Left ventricle myocardium superior (tissue), 1 donor: ENCODE measurements around the gene BRPF3. TPM values are rescaled to one million over a fixed set of nuclear protein-coding genes. Genes with fewer than 3 reads are reported as not detected.
"Not testable (repeated sequence)": the region's sequence is repeated elsewhere in the genome, so short reads cannot be mapped to it uniquely, and the experiment has no call there.

ENCODE experiments used
- ATAC-seq: fragments of 200-7000 bp; cut with Tn5 transposase; one replicate; pipeline ENCODE4 v1.9.1; 2020; ENCODE audit warnings: mild to moderate bottlenecking, moderate library complexity
- DNase-seq: peaks from one replicate; pipeline ENCODE4 v3.0.0-alpha.2; 2020
- intact Hi-C: fragments of 100-400 bp; cut with micrococcal nuclease; formaldehyde crosslinking; loops from one replicate; pipeline ENCODE4 v1.11.0; 2022
- total RNA-seq: library from RNA; stranded (reverse); fragmentation: NEBNext Ultra II Directional; extraction: Animal tissue kit (Norgen Biotek cat#: 25700); gene quantifications from one replicate; pipeline ENCODE4 v1.2.1, GENCODE V29; 2021
- donor health status: DM: no; HTN: yes; CAD: no; lungs with severe emphysema.

BRPF3 gene
- total RNA-seq, 1 donor from 2014 or later = 23.5 TPM

DNA sequence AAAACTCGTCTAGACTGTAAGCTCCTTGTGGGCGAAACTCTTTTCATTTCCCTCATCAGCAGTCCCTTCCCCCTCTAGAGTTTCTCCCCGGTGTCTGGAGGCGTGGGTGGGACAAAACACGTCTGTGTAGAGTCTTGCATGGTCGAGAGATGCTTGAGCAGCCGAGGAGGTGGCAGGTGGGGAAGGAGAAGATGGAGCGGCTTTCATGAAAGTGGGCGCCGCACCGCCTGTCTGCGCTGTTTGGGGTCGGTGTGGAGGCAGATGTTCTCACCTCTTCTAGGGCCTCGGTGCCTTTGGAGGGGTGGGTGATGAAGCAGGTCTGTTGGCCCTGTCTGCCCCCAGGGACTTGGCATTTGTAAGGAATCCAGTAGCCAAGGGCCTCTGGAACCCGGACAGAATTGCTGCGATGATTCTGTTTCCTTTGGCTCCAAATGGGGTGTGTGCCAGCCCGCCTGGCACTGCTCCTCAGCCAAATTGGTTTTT lies 1.2 kb downstream of the BRPF3 start:
- peak; percentile 29 for DNase-seq
- ATAC-seq = no peak
- intact Hi-C loops = no loop called here

DNA sequence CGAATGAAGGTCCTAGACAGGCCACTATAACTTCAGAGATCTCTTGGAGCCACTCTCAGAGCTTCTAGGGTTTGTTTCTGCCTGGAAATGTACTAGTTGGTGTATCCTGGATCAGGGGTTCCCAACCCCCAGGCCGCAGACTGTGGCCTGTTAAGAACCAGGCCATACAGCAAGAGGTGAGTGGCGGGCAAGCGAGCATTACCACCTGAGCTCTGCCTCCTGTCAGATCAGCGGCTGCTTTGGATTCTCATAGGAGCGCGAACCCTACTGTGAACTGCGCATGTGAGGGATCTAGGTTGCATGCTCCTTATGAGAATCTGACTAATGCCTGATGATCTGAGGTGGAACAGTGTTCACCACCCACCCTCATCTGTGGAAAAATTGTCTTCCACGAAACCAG lies 2.4 kb downstream of the BRPF3 start:
- ATAC-seq (no peak), DNase-seq (no peak)
- intact Hi-C loops = no loop called here

DNA sequence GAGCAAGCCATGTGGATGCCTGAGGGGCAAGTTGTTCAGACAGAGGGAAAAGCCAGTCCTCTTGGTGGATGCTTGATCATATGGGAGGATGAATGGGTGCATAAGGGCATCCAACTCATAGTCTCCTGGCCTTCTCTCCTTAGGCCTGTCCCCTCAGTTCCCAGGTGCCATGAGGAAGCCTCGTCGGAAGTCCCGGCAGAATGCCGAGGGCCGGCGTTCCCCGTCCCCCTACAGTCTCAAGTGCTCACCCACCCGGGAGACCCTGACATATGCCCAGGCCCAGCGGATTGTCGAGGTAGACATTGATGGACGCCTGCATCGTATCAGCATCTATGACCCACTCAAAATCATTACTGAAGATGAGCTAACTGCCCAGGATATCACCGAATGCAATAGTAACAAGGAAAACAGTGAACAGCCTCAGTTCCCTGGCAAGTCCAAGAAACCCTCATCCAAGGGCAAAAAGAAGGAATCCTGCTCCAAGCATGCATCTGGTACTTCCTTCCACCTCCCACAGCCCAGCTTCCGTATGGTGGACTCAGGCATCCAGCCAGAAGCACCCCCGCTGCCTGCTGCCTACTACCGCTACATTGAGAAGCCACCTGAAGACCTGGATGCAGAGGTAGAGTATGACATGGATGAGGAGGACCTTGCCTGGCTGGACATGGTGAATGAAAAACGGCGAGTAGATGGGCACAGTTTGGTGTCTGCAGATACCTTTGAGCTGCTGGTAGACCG lies 3.8 kb downstream of the BRPF3 start:
- DNase-seq (no peak), ATAC-seq (no peak)
- intact Hi-C loops = no loop called here

DNA sequence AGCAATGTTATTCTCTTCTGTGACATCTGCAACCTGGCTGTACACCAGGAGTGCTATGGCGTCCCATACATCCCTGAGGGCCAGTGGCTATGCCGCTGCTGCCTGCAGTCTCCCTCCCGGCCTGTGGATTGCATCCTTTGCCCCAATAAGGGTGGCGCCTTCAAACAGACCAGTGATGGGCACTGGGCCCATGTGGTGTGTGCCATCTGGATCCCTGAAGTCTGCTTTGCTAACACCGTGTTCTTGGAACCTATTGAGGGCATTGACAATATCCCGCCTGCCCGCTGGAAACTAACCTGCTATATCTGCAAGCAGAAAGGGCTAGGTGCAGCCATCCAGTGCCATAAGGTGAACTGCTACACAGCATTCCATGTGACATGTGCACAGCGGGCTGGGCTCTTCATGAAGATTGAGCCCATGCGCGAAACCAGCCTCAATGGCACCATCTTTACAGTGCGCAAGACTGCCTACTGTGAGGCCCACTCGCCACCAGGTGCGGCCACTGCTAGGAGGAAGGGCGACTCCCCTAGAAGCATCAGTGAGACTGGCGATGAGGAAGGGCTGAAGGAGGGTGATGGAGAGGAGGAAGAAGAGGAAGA lies 4.6 kb downstream of the BRPF3 start:
- no peak for DNase-seq
- ATAC-seq = no peak
- intact Hi-C loops = no loop called here

DNA sequence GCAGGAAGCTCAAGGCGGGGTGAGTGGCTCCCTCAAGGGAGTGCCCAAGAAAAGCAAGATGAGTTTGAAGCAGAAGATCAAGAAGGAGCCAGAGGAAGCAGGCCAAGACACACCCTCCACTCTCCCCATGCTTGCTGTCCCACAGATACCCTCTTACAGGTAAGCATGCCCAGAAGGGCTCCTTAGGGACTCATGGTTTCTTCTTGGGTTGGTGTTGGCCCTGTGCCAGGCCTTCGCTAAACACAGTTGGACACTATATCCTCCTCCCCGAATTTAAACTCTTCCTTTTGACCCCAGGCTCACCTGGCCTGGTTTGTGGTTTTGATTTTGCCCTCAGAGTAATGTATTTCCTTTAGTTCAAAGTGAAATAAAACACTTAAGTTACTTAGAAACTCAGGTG lies 5.1 kb downstream of the BRPF3 start:
- DNase-seq (no peak), ATAC-seq (no peak)
- intact Hi-C loops = no loop called here

DNA sequence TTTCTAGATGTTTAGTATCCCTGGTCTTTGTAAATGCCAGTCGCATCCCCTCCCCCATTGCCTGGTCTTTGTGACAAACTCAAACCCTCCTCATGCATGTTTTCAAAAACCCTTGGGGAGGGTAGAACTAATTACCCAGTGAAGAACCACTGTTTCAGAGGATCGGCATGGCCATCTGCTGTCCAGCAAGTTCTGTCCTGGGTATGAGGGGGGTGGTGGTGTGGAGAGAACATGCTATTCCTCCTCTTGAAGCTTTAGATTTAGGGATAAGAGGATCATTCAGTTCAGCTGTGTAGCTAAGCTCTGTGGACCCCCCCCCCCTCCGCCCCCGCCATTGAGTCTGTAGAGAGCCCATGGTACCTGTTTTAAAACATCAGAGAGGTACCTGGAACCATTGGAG lies 5.6 kb downstream of the BRPF3 start:
- intact Hi-C loops = no loop called here
- DNase-seq = no peak
- ATAC-seq = no peak

- DNase-seq (no peak), ATAC-seq (no peak)
- intact Hi-C loops = no loop called here
These were observed 7.7 kb downstream of the BRPF3 start for GRCh38 chr6:36204068-36204753.

GRCh38 chr6:36207155-36207554 lies 10.6 kb downstream of the BRPF3 start:
- DNase-seq = no peak
- intact Hi-C loops = no loop called here
- no peak for ATAC-seq

GRCh38 chr6:36209606-36210005 lies 13.1 kb downstream of the BRPF3 start:
- DNase-seq (no peak), ATAC-seq (no peak)
- intact Hi-C loops = no loop called here

DNA sequence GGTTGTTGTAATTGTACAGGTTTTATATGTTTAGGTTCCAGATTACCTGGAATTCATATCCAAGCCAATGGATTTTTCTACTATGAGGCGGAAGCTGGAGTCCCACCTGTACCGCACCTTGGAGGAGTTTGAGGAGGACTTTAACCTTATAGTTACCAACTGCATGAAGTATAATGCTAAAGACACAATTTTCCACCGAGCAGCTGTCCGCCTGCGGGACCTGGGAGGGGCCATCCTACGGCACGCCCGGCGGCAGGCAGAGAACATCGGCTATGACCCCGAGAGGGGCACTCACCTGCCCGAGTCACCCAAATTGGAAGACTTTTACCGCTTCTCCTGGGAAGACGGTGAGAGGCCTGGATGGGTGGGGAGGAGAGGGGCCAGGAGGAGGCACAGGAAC lies 13.6 kb downstream of the BRPF3 start:
- ATAC-seq (no peak), DNase-seq (no peak)
- intact Hi-C loops = no loop called here

DNA sequence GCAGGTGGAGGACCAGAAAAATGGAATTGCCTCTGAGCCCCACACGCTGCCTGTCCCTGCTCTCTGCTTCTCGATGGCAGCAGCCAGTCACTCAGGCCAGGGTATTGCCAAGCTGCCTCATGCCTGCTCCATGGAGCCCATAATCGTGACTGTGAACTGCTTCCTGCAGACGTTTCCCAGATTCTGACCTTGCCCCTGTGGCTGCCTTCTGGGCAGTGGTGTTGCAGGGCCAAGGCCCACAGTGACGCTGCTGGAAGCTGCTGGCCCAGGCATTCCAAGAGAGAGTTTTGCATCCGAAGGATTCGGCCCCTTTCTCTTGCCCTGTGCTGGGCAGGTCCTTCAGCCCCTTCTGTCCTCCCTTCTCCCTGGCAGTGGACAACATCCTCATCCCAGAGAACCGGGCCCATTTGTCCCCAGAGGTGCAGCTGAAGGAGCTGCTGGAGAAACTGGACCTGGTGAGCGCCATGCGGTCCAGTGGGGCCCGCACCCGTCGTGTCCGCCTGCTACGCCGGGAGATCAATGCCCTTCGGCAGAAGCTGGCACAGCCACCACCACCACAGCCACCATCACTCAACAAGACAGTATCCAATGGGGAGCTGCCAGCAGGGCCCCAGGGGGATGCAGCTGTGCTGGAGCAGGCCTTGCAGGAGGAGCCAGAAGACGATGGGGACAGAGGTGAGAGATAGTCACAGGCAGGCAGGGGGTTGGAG lies 14.5 kb downstream of the BRPF3 start:
- intact Hi-C loops = no loop called here
- ATAC-seq = no peak
- no peak for DNase-seq

DNA sequence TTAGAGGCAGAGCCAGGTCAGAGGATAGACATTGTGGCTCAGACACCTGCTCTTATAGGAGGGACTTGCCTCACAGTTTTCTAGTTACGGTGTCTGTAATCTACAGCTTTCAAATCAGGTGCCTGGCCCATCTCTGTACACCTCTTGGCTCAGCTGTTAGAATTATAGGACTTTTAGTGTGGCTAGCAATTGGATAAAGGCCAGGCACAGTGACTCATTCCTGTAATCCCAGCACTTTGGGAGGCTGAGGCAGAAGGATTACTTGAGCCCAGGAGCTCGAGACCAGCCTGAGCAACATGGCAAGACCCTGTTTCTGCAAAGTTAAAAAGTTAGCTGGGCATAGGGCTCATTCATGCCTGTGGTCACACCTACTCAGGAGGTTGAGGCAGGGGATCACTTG lies 20.0 kb downstream of the BRPF3 start:
- DNase-seq (no peak), ATAC-seq (no peak)
- intact Hi-C loops = no loop called here

GRCh38 chr6:36217188-36217587 lies 20.6 kb downstream of the BRPF3 start:
- intact Hi-C loops = no loop called here
- ATAC-seq (no peak), DNase-seq (no peak)

DNA sequence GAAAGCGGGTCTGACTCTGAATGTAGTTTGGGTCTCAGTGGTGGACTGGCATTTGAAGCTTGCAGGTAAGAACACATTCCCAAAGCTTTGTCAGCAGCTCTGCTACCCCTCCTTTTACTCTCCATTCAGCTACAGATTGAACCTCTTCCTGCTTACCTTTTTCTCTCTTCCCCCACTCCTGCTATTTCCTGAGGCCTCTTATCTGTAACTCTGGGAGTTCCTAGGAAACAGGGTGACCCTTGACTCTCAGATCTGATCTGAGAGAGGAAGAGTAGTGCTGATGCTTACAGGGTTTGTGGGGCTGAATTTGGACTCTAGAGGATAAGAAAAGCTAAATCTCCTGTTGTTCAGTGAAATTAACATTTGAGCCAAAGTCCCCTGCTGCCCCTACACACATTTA lies 21.4 kb downstream of the BRPF3 start:
- intact Hi-C loops = no loop called here
- DNase-seq (no peak), ATAC-seq (no peak)

- ATAC-seq, DNase-seq, intact Hi-C loops: not testable (repeated sequence)
These were observed 22.0 kb downstream of the BRPF3 start for GRCh38 chr6:36218516-36218915.

DNA sequence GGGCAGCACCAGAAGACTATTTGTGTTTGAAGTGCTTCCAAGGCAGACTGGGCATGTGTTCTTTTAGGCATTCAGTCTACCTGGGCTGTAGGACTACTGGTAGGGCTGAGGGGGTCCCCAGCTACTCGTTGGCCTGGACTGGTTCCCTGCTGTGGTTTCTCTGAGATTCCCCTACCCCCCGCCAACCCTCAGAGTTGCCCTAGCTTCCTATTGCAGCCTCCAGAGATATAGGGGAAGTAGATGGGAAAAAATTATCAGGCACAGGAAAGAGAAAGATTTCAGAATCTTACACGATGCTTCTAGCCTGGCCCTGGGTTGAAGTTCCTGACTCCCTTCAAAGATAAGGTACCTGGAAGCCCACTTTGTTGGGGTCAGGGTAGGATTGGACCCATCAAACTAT lies 22.5 kb downstream of the BRPF3 start:
- intact Hi-C loops = no loop called here
- DNase-seq (no peak), ATAC-seq (no peak)

DNA sequence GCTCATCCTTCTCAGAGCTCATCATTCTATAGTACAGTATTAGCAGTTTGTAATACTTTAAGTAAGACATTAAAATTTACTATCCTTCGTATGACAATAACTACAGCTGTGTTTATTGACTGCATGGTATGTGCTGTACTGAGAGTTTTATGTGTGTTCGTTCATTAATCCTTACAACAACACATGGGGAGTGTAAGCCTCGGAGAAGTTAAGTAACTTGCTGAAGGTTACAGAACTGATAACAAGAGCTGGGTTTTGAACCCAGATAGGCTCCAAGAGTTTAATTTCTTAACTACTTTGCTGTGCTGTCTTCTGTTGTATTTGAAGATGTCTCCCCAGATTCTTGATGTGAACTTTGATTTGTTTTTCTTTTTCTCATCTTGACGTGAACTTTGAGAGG lies 23.7 kb downstream of the BRPF3 start:
- no peak for ATAC-seq
- no peak for DNase-seq
- intact Hi-C loops = no loop called here

DNA sequence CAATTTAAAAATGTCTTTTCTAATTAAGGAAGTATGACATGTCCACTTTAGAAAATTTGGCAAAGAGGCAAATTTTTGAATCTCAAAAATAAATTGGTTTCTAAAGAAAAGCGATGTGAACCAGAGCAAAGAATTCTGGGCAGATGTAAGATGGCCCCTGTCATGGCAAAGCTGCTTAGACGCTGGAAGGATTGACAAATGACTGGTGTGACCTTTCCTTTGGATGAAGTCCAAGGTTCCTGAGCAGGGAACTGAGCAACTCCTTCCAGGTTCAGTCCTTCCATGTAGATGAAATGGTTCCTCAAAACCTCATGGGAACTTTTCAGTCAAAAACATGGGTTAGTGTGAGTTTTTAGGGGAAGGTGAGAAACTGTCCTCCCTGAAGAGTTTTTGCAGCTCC lies 25.1 kb downstream of the BRPF3 start:
- no peak for DNase-seq
- intact Hi-C loops = no loop called here
- no peak for ATAC-seq

- intact Hi-C loops = no loop called here
- ATAC-seq (no peak), DNase-seq (no peak)
These were observed 26.4 kb downstream of the BRPF3 start for GRCh38 chr6:36222924-36223323.

DNA sequence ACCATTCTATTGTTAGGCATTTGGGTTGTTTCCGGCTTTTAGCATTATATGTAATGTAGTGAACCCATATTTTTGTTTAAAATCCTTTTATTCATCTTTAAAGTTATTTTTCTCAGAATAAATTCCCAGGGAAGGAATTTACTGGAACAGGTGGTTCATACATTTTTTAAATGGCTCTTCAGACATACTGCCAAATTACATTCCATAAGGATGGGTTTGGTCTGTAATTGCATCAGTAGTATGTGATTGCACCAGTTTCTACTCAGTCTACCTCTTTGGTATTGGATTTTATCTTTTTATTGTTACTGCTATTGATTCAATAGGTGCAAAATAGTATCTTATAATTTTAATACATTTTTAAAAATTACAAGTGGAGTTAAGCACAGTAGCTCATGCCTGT lies 27.2 kb downstream of the BRPF3 start:
- DNase-seq = no peak
- no peak for ATAC-seq
- intact Hi-C loops = no loop called here
